ENCODE results near the gene THRB. TPM values are rescaled to one million over a fixed set of nuclear protein-coding genes. Genes with fewer than 3 reads are reported as not detected.

The THRB gene
- total and polyA plus RNA-seq, 8 donors, result 3.6 to 47.3 (median 14.5) TPM

GRCh38 chr3:24155276-24155675 lies 339.4 kb downstream of the THRB start:
- peaks cover 0 to 21% (median 9%) of the 10 kb centered on the region in 4 donors for H3K4me1 ChIP-seq
- H3K27ac ChIP-seq, result no peak overlapping the region
- no peak for DNase-seq
- no peaks in the 10 kb centered on the region for H3K9me3 ChIP-seq
- TF ChIP-seq EP300 (IDR thresholded peaks at IDR 0.05) (no peak), POLR2AphosphoS5 (IDR thresholded peaks at IDR 0.05) (no peak), POLR2A (IDR thresholded peaks at IDR 0.05) (no peak)
- TF ChIP-seq, protein P1, sequence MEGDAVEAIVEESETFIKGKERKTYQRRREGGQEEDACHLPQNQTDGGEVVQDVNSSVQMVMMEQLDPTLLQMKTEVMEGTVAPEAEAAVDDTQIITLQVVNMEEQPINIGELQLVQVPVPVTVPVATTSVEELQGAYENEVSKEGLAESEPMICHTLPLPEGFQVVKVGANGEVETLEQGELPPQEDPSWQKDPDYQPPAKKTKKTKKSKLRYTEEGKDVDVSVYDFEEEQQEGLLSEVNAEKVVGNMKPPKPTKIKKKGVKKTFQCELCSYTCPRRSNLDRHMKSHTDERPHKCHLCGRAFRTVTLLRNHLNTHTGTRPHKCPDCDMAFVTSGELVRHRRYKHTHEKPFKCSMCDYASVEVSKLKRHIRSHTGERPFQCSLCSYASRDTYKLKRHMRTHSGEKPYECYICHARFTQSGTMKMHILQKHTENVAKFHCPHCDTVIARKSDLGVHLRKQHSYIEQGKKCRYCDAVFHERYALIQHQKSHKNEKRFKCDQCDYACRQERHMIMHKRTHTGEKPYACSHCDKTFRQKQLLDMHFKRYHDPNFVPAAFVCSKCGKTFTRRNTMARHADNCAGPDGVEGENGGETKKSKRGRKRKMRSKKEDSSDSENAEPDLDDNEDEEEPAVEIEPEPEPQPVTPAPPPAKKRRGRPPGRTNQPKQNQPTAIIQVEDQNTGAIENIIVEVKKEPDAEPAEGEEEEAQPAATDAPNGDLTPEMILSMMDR (IDR thresholded peaks at IDR 0.05), result no peak
- no peak overlapping the region for H3K4me3 ChIP-seq
- intact Hi-C loops (cut with DNase I; ENCODE audit: low total_unique reads), result no loop called here
- no peaks in the 10 kb centered on the region for H3K36me3 ChIP-seq
- no peaks in the 10 kb centered on the region for H3K27me3 ChIP-seq

DNA sequence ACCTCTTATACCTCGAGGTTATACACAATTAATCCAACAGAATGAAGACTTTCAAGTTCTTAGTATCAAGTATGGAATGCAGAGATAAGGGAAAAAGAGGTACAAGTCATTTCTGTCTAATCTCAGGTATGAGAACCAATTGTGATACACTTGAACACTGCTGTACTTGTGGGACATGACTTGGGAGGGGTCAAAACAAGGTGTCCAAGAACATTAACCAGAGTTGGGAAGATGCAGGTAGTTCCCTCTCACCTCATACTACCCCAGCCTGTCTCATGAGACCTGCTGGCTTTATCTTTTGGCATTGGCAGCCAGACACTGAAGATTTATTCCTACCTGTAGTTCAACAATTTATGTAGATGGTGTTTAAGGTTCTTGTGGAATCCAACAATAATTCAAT lies 339.9 kb downstream of the THRB start:
- WGBS, 5 donors, result 10 to 42% (median 32%) methylated on average over 1 of the region's 1 CpG

GRCh38 chr3:24154013-24154695 lies 340.5 kb downstream of the THRB start:
- H3K9me3 ChIP-seq, result no peaks in the 10 kb centered on the region
- no peaks in the 10 kb centered on the region for H3K27me3 ChIP-seq
- no peaks in the 10 kb centered on the region for H3K36me3 ChIP-seq
- H3K27ac ChIP-seq, result no peak overlapping the region
- TF ChIP-seq EP300 (IDR thresholded peaks at IDR 0.05), result no peak
- TF ChIP-seq POLR2A (IDR thresholded peaks at IDR 0.05), result no peak
- no peak for TF ChIP-seq POLR2AphosphoS5 (IDR thresholded peaks at IDR 0.05)
- TF ChIP-seq, protein P1 (IDR thresholded peaks at IDR 0.05), result no peak
- no peak overlapping the region for H3K4me3 ChIP-seq
- H3K4me1 ChIP-seq, result peaks cover 0 to 21% (median 9%) of the 10 kb centered on the region in 4 donors
- 55 to 79% (median 78%) methylated on average over 2 of the region's 2 CpGs for WGBS, 5 donors
- intact Hi-C loops (cut with DNase I; ENCODE audit: low total_unique reads), result no loop called here
- no peak for DNase-seq

More for the DNA sequence above, 339.9 kb downstream of the THRB start:
- no peak overlapping the region for H3K4me3 ChIP-seq
- TF ChIP-seq, protein P1 (IDR thresholded peaks at IDR 0.05), result no peak
- TF ChIP-seq POLR2AphosphoS5 (IDR thresholded peaks at IDR 0.05), result no peak
- no peak for TF ChIP-seq EP300 (IDR thresholded peaks at IDR 0.05)
- TF ChIP-seq POLR2A (IDR thresholded peaks at IDR 0.05), result no peak
- no peak for DNase-seq
- no peaks in the 10 kb centered on the region for H3K36me3 ChIP-seq
- peaks cover 0 to 21% (median 9%) of the 10 kb centered on the region in 4 donors for H3K4me1 ChIP-seq
- intact Hi-C loops (cut with DNase I; ENCODE audit: low total_unique reads), result no loop called here
- no peaks in the 10 kb centered on the region for H3K27me3 ChIP-seq
- no peaks in the 10 kb centered on the region for H3K9me3 ChIP-seq
- no peak overlapping the region for H3K27ac ChIP-seq

GRCh38 chr3:24151594-24151993 lies 343.1 kb downstream of the THRB start:
- WGBS, 5 donors, result 75 to 83% (median 81%) methylated on average over 3 of the region's 3 CpGs
- intact Hi-C loops (cut with DNase I; ENCODE audit: low total_unique reads), result no loop called here
- Histone ChIP-seq H3K36me3 (no peaks in the 10 kb centered on the region), H3K4me1 (peaks cover 0 to 23% (median 9%) of the 10 kb centered on the region in 4 donors), H3K9me3 (no peaks in the 10 kb centered on the region), H3K27ac (no peak overlapping the region), H3K4me3 (no peak overlapping the region), H3K27me3 (no peaks in the 10 kb centered on the region)
- DNase-seq, result no peak
- TF ChIP-seq POLR2A (IDR thresholded peaks at IDR 0.05) (no peak), POLR2AphosphoS5 (IDR thresholded peaks at IDR 0.05) (no peak), EP300 (IDR thresholded peaks at IDR 0.05) (no peak)
- TF ChIP-seq, protein P1 (IDR thresholded peaks at IDR 0.05), result no peak
